ENCODE data around the gene PTPRH. TPM values are rescaled to one million over a fixed set of nuclear protein-coding genes. Genes with fewer than 3 reads are reported as not detected.

The PTPRH gene
- total RNA-seq, 2 experiments from 2014 or later, result not detected

DNA sequence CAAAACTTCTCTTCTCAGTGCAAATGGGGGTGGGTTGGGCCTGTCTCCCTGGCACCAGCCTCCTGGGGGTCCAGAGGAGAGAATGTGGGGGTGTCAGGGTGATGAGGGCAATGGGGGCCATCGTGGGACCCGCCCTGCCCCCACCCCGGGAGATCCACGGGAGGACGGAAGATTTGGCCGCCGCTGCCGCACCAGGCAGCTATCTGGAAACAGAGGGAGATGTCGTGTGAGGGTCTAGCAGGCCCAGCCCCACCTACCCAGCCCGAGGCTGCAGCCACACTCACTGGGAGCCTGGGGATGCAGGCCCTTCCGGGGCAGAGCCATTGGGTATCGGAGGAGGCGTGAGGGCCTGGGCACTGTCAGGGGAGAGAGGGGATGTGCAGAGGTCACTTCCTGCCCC lies 21.0 kb upstream of the PTPRH start:
- H3K4me2 ChIP-seq (ENCODE audit: low read length), result no peak overlapping the region
- H3K36me3 ChIP-seq (ENCODE audit: insufficient read depth, low read length), result peaks cover 99% of the 10 kb centered on the region
- no TSS peak for BruUV-seq (replicated peaks)
- no peak overlapping the region for H3K4me3 ChIP-seq (ENCODE audit: low read depth, low read length, poor library complexity, severe bottlenecking)
- POLR2A ChIA-PET, result interaction anchor here (0.6 kb wide), 1 partner anchor 183 kb away, joined by 3 read pairs; no protein-coding TSS in a partner anchor
- CTCF ChIA-PET (ENCODE audit: unreplicated experiment), result no interaction called here
- intact Hi-C loops (cut with micrococcal nuclease; ENCODE audit: unreplicated experiment), result no loop called here
- DNase-seq (ENCODE audit: low spot score), result no peak
- no peaks in the 10 kb centered on the region for H3K9me2 ChIP-seq (ENCODE audit: insufficient read depth, low read length)
- TF ChIP-seq, protein P1, sequence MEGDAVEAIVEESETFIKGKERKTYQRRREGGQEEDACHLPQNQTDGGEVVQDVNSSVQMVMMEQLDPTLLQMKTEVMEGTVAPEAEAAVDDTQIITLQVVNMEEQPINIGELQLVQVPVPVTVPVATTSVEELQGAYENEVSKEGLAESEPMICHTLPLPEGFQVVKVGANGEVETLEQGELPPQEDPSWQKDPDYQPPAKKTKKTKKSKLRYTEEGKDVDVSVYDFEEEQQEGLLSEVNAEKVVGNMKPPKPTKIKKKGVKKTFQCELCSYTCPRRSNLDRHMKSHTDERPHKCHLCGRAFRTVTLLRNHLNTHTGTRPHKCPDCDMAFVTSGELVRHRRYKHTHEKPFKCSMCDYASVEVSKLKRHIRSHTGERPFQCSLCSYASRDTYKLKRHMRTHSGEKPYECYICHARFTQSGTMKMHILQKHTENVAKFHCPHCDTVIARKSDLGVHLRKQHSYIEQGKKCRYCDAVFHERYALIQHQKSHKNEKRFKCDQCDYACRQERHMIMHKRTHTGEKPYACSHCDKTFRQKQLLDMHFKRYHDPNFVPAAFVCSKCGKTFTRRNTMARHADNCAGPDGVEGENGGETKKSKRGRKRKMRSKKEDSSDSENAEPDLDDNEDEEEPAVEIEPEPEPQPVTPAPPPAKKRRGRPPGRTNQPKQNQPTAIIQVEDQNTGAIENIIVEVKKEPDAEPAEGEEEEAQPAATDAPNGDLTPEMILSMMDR (conservative IDR thresholded peaks at IDR 0.05; ENCODE audit: low read length), result no peak
- no peak for TF ChIP-seq EZH2phosphoT487 (IDR thresholded peaks at IDR 0.05; ENCODE audit: borderline replicate concordance, low read depth, low read length)
- H3K4me1 ChIP-seq (ENCODE audit: insufficient read depth, low read length, poor library complexity, severe bottlenecking), result no peaks in the 10 kb centered on the region
- H3K9me3 ChIP-seq (ENCODE audit: low read length), result no peaks in the 10 kb centered on the region
- no peak overlapping the region for H2AFZ ChIP-seq (ENCODE audit: low read length)
- peaks cover 9% of the 10 kb centered on the region; the same call in 1 of the 2 replicates for H3K79me2 ChIP-seq (ENCODE audit: insufficient read depth, low read depth, low read length)
- peaks cover 5% of the 10 kb centered on the region for H4K20me1 ChIP-seq (ENCODE audit: insufficient read depth, low read length)
- H3K27ac ChIP-seq (ENCODE audit: low read depth, low read length, poor library complexity, severe bottlenecking), result no peak overlapping the region

DNA sequence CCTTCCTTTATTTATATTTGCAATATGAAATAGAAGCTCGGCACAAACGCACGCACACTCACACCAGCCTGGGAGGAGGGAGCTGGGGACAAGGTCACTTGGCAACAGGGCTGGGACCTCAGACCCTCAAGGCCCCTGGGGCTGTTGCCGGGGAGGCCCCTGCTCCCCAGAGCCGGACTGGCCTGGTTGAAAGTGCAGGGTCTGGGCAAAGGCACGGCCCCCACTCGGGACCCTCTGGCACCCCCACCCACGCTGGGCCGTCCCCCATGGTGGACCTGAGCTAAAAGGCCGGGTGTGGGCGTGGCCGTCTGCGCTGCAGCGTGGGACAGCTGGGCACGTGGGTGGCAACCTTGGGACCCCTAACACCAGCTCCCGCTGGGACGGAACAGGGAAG lies 20.5 kb upstream of the PTPRH start:
- H3K4me2 ChIP-seq (ENCODE audit: low read length), result no peak overlapping the region

More for the DNA sequence above, 20.5 kb upstream of the PTPRH start:
- Histone ChIP-seq H3K36me3 (ENCODE audit: insufficient read depth, low read length) (peaks cover 99% of the 10 kb centered on the region), H3K79me2 (ENCODE audit: insufficient read depth, low read depth, low read length) (peaks cover 9% of the 10 kb centered on the region; the same call in 1 of the 2 replicates), H3K9me2 (ENCODE audit: insufficient read depth, low read length) (no peaks in the 10 kb centered on the region), H4K20me1 (ENCODE audit: insufficient read depth, low read length) (peaks cover 5% of the 10 kb centered on the region), H3K4me1 (ENCODE audit: insufficient read depth, low read length, poor library complexity, severe bottlenecking) (no peaks in the 10 kb centered on the region), H3K27ac (ENCODE audit: low read depth, low read length, poor library complexity, severe bottlenecking) (no peak overlapping the region), H3K4me3 (ENCODE audit: low read depth, low read length, poor library complexity, severe bottlenecking) (no peak overlapping the region), H3K9me3 (ENCODE audit: low read length) (no peaks in the 10 kb centered on the region), H2AFZ (ENCODE audit: low read length) (no peak overlapping the region)
- BruUV-seq (replicated peaks), result TSS peak; percentile 95
- ChIA-PET CTCF (ENCODE audit: unreplicated experiment) (no interaction called here), POLR2A (interaction anchor here (0.6 kb wide), 1 partner anchor 184 kb away, joined by 3 read pairs; no protein-coding TSS in a partner anchor)
- intact Hi-C loops (cut with micrococcal nuclease; ENCODE audit: unreplicated experiment), result no loop called here
- no peak for DNase-seq (ENCODE audit: low spot score)
- TF ChIP-seq, protein P1 (conservative IDR thresholded peaks at IDR 0.05; ENCODE audit: low read length), result no peak
- TF ChIP-seq EZH2phosphoT487 (IDR thresholded peaks at IDR 0.05; ENCODE audit: borderline replicate concordance, low read depth, low read length), result no peak
